Mesothelial cell of epicardium (in vitro differentiated cells): ENCODE results near the gene C1GALT1. TPM values are rescaled to one million over a fixed set of nuclear protein-coding genes. Genes with fewer than 3 reads are reported as not detected.

Experiments
- DNase-seq, 2 experiments: peaks; one replicate each; pipeline ENCODE4 v3.0.0; 2021; ENCODE audit warnings: low spot score in 2 of 2; ENCODE audit not compliant: unreplicated experiment in 2 of 2
- H3K27ac Mint-ChIP-seq: 2 replicates; pipeline ENCODE4 v1.8.0; 2021; ENCODE audit warnings: mixed read lengths
- H3K27me3 Mint-ChIP-seq: 2 replicates; pipeline ENCODE4 v1.8.0; 2021; ENCODE audit warnings: low read depth, mixed read lengths
- H3K36me3 Mint-ChIP-seq: 2 replicates; pipeline ENCODE4 v1.8.0; 2021; ENCODE audit warnings: mixed read lengths
- H3K4me1 Mint-ChIP-seq: 2 replicates; pipeline ENCODE4 v1.8.0; 2021; ENCODE audit warnings: mixed read lengths
- H3K4me3 Mint-ChIP-seq: 2 replicates; pipeline ENCODE4 v1.8.0; 2021; ENCODE audit warnings: mild to moderate bottlenecking, moderate library complexity, mixed read lengths
- H3K9me3 Mint-ChIP-seq: 2 replicates; pipeline ENCODE4 v1.8.0; 2021; ENCODE audit warnings: mixed read lengths
- CTCF ChIP-seq: fragments of 200-600 bp; sonication (generic); IDR thresholded peaks from one replicate; pipeline ENCODE4 v1.5.0; 2021; ENCODE audit warnings: antibody characterized with exemption; ENCODE audit not compliant: unreplicated experiment
- total RNA-seq: library from RNA; stranded (reverse); gene quantifications from 3 replicates; pipeline ENCODE4 v1.2.1, GENCODE V29; 2021

C1GALT1 gene
- total RNA-seq, 1 donor from 2014 or later = 36.8 TPM

- peaks cover 16% of the 10 kb centered on the region for H3K4me1 Mint-ChIP-seq
- H3K9me3 Mint-ChIP-seq = peaks cover 56% of the 10 kb centered on the region
- peak overlapping the region; percentile 97 for H3K27ac Mint-ChIP-seq
- peaks cover 55% of the 10 kb centered on the region for H3K36me3 Mint-ChIP-seq
- H3K27me3 Mint-ChIP-seq = no peaks in the 10 kb centered on the region
- DNase-seq = peak in 1 of 2 experiments; percentile 45
- H3K4me3 Mint-ChIP-seq = peak overlapping the region; percentile 48
- no peak for TF ChIP-seq CTCF
These were observed 19.4 kb downstream of the C1GALT1 start for GRCh38 chr7:7201578-7202374.

- H3K27me3 Mint-ChIP-seq = no peaks in the 10 kb centered on the region
- no peak for DNase-seq
- H3K4me3 Mint-ChIP-seq = no peak overlapping the region
- peaks cover 53% of the 10 kb centered on the region for H3K36me3 Mint-ChIP-seq
- H3K4me1 Mint-ChIP-seq = peaks cover 16% of the 10 kb centered on the region
- TF ChIP-seq CTCF = no peak
- peaks cover 57% of the 10 kb centered on the region for H3K9me3 Mint-ChIP-seq
- peak overlapping the region; percentile 97 for H3K27ac Mint-ChIP-seq
These were observed 20.0 kb downstream of the C1GALT1 start for GRCh38 chr7:7202375-7202720.

GRCh38 chr7:7203813-7204575 lies 21.6 kb downstream of the C1GALT1 start:
- Mint-ChIP-seq H3K4me3 (no peak overlapping the region), H3K27me3 (no peaks in the 10 kb centered on the region), H3K27ac (no peak overlapping the region), H3K4me1 (peaks cover 16% of the 10 kb centered on the region), H3K9me3 (peaks cover 50% of the 10 kb centered on the region), H3K36me3 (peaks cover 41% of the 10 kb centered on the region)
- DNase-seq = no peak
- TF ChIP-seq CTCF = no peak

DNA sequence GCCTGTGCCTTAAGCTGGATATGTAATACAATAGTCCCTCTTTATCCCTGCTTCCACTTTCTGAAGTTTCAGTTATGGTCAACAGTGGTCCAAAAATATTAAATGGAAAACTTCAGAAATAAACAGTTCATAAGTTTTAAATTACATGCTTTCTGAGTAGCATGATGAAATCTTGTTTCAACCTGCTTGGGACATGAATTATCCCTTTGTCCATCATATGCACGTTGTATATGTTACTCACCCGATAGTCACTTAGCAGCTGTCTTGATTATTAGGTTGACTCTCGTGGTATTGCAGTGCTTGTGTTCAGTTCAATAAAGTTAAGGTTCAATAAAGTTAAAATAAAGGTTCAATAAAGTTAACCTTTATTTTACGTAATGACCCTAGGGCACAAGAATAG lies 25.5 kb downstream of the C1GALT1 start:
- Mint-ChIP-seq H3K4me3 (no peak overlapping the region), H3K27me3 (no peaks in the 10 kb centered on the region), H3K36me3 (peaks cover 38% of the 10 kb centered on the region), H3K27ac (no peak overlapping the region), H3K9me3 (peaks cover 33% of the 10 kb centered on the region), H3K4me1 (peaks cover 3% of the 10 kb centered on the region)
- no peak for DNase-seq
- TF ChIP-seq CTCF = no peak

GRCh38 chr7:7208520-7208919 lies 26.2 kb downstream of the C1GALT1 start:
- Mint-ChIP-seq H3K27ac (no peak overlapping the region), H3K4me1 (peaks cover 3% of the 10 kb centered on the region), H3K9me3 (peaks cover 28% of the 10 kb centered on the region), H3K36me3 (peaks cover 34% of the 10 kb centered on the region), H3K27me3 (no peaks in the 10 kb centered on the region), H3K4me3 (no peak overlapping the region)
- no peak for TF ChIP-seq CTCF
- no peak for DNase-seq
